GM19468 (cell line): ENCODE results near the gene CTPS2.
"Not testable (repeated sequence)": the region's sequence is repeated elsewhere in the genome, so short reads cannot be mapped to it uniquely, and the experiment has no call there.

Experiments
- ATAC-seq: cut with Tn5 transposase; IDR thresholded peaks from one replicate; pipeline ENCODE4 v1.9.1; 2021; ENCODE audit warnings: mild to moderate bottlenecking, moderate library complexity, moderate number of reproducible peaks; ENCODE audit not compliant: unreplicated experiment; ENCODE audit errors: extremely low read depth

Gene CTPS2

GRCh38 chrX:16661495-16661894 is 51.0 kb downstream of the CTPS2 start:
- ATAC-seq, result no peak

- no peak for ATAC-seq
Measured at GRCh38 chrX:16659321-16659720, 53.1 kb downstream of the CTPS2 start.

GRCh38 chrX:16658284-16658683 is 54.2 kb downstream of the CTPS2 start:
- ATAC-seq, result no peak

GRCh38 chrX:16654093-16654492 is 58.4 kb downstream of the CTPS2 start:
- no peak for ATAC-seq

GRCh38 chrX:16653424-16653823 is 59.0 kb downstream of the CTPS2 start:
- ATAC-seq, result no peak

GRCh38 chrX:16651391-16652024 is 61.0 kb downstream of the CTPS2 start:
- ATAC-seq, result no peak

GRCh38 chrX:16649858-16650257 is 62.6 kb downstream of the CTPS2 start, which contains the start of gene S100G:
S100G (plus strand) TSS chrX:16650158; CDS start chrX:16651007, 849 bp downstream.
- no peak for ATAC-seq

GRCh38 chrX:16646366-16647138 is 65.9 kb downstream of the CTPS2 start:
- no peak for ATAC-seq

GRCh38 chrX:16643176-16643575 is 69.3 kb downstream of the CTPS2 start:
- no peak for ATAC-seq

GRCh38 chrX:16640823-16641222 is 71.6 kb downstream of the CTPS2 start:
- ATAC-seq, result no peak

- no peak for ATAC-seq
Measured at GRCh38 chrX:16639966-16640365, 72.5 kb downstream of the CTPS2 start.

- no peak for ATAC-seq
Measured at GRCh38 chrX:16638533-16638932, 73.9 kb downstream of the CTPS2 start.

GRCh38 chrX:16635596-16635995 is 76.9 kb downstream of the CTPS2 start:
- no peak for ATAC-seq

- ATAC-seq, result no peak
Measured at GRCh38 chrX:16635040-16635439, 77.4 kb downstream of the CTPS2 start.

GRCh38 chrX:16633754-16634153 is 78.7 kb downstream of the CTPS2 start:
- ATAC-seq, result no peak

GRCh38 chrX:16629909-16630308 is 82.6 kb downstream of the CTPS2 start:
- ATAC-seq, result no peak

GRCh38 chrX:16628946-16629595 is 83.4 kb downstream of the CTPS2 start:
- ATAC-seq, result no peak

GRCh38 chrX:16628511-16628910 is 84.0 kb downstream of the CTPS2 start:
- ATAC-seq, result not testable (repeated sequence)

- no peak for ATAC-seq
Measured at GRCh38 chrX:16619024-16619423, 93.4 kb downstream of the CTPS2 start.

- ATAC-seq, result no peak
Measured at GRCh38 chrX:16618422-16618821, 94.0 kb downstream of the CTPS2 start.

- no peak for ATAC-seq
Measured at GRCh38 chrX:16617382-16617781, 95.1 kb downstream of the CTPS2 start.
